ENCODE measurements around the gene ACTR1B.
"Not testable (repeated sequence)": the region's sequence is repeated elsewhere in the genome, so short reads cannot be mapped to it uniquely, and the experiment has no call there.

ACTR1B gene

DNA sequence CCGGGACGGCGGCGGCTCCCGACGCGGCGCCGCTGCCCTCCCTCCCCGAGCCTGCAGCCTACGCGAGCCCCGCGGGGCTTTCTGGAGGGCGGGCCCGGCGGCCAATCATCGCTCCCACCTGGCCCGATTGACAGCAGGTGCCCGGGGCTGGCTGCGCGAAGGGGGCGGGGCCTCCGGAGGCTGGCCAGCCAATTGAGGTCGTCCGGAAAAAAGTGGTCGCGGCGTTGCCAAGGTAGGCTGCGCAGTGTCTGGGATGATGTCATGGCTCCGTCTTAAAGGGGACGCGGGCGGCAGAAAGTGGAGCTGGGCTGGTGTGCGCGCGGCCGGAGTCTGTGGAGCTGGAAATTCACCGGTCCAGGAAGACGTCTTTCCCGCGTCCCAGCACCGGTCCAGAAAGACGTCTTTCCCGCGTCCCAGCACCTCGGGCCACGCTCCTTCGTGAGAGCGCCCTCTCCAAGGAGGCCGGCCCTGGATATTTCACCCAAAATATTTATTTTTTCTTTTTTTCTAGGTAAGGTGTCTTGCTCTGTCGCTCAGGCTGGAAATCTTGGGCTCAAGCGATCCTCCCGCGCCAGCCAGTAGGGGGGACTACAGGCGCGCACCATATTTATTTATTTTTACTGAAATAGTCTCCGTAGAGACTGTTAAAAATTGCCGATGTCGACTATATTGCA is at the start of gene ACTR1B:
Gene ACTR1B (minus strand): TSS at position 83 of the 674 bp plus-strand sequence. CDS start 154 bp downstream, outside the sequence.
- DNase-seq (ENCODE audit: low read depth), result peak; percentile 96

DNA sequence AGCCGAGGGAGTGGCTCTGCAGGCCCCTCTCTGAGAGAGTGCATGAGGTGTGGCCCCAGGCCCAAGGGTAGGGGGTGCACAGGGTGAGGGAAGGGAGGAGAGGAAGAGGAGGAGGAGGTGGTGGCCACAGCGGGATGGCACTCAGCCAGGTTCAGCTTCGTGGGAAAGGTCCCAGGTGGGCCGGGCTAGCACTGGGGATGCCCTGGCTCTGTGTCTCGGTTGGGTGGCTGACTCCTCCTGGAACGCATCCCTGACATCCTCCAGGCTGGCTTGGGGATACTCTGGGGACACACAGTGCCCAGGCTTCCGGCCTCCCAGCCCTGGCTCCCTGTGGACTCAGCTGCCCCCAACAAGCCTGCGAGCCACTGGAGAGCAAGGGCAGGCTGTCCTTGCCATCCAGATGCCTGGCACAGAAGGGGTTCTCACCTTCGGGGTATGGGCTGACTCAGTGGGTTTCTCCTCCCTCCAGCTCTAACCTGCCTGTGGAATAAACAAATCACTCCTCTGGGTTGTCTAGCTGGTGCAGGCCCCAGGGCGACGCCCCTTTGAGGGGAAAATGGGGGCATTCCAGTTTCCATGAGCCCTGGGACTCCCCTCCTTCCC is 49.0 kb upstream of the ACTR1B start:
- DNase-seq (ENCODE audit: low read depth), result no peak

DNA sequence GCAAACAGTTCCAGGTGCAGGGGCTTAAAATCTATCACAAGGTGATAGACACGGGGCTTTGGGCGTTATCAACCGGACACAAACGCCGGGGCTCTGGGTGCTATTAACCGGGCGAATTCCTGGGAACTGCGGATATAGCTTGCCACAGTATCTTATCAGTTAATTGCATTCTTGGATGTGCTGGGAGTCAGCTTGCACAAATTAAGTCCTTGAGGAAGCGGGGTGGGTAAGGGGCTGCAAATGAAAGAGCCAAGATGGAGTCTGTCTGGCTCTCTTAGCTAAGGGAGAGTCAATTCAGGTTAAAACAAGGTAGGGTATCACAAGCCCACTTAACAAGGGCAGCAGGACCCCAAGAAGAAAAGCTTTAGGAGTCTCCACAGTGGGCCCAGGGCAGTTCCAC is 48.3 kb upstream of the ACTR1B start:
- DNase-seq (ENCODE audit: low read depth), result not testable (repeated sequence)

DNA sequence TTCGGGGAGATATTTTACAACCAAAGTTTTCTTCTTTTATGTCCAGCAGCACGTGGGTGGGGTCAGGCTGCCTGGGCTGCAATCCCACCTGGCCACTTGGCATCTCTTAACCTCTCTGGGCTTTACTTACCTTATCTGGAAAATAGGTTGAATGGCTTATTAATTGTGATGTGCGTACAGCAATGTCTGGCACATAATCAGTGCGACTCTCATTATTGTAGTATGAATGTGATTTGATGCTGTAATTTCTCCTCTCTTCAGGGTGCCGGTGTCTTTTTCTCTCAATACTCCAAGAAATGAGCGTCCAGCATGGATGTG is 47.5 kb upstream of the ACTR1B start:
- DNase-seq (ENCODE audit: low read depth), result no peak

DNA sequence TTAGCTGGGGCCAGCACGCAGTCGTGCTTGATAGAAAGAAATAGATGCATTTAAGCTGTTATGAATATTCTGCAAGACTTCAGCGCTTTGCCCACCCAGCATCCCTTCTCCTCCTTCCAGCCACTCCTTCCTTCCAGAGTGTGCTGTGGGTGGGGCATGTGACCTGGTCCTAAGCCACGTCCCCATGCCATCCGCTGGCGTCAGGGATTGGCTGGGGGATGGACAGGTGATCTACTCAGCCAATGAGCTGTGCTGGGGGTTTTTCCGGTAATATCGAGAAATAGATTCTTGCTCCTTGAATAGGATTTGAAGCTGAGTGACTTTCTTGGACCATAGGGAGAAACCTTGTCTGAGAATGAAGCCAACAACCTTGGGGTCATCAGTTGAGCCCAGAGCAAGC is 44.8 kb upstream of the ACTR1B start:
- DNase-seq (ENCODE audit: low read depth), result no peak

DNA sequence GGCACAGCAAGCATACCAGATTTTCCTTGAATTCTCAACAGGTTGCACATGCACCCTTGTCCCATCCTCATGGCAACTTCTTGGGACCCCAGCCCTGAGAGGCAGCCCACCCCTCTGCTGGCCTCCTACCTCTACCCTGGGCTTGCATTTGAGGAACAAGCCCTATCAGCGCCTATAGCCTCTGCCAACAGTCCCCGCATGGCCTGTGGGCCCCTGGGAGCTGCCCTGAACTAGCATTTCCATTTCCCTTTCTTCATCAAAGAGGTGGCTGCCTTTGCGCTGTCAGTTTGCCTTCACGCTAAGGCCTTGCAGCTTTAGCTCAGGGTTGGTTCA is 44.2 kb upstream of the ACTR1B start:
- DNase-seq (ENCODE audit: low read depth), result no peak

DNA sequence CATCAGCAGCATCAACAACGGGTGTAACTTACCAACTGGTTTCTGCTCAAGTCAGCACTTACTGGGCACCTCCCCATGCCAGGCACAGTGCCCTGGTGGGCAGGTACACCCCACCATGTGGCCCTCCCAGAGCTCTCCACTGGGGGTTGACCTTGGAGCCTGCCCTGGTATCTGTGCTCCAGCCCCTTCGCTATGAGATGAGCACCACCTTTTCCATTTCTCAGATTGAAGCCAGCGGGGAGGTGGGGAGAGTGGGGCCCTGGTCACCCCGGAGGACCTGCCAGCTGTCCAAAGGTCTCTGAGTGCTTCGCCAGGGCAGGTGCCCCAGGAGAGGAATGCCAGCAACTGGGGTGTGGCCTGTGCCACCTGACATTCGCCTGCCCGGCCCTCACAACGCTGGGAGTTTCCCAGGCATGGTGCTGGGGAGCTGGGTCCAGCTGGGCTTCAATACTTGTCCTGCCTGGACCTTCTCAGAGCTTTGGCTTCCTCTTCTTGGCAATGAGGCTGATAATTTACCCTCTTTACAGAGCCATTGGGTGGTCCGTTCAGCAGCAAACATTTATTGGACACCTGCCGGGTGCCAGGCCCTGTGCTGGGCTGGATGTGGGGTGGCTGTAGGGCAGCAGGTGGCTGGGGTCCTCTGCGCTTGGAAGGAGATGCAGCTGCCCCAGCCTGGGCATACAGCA is 43.7 kb upstream of the ACTR1B start:
- no peak for DNase-seq (ENCODE audit: low read depth)

DNA sequence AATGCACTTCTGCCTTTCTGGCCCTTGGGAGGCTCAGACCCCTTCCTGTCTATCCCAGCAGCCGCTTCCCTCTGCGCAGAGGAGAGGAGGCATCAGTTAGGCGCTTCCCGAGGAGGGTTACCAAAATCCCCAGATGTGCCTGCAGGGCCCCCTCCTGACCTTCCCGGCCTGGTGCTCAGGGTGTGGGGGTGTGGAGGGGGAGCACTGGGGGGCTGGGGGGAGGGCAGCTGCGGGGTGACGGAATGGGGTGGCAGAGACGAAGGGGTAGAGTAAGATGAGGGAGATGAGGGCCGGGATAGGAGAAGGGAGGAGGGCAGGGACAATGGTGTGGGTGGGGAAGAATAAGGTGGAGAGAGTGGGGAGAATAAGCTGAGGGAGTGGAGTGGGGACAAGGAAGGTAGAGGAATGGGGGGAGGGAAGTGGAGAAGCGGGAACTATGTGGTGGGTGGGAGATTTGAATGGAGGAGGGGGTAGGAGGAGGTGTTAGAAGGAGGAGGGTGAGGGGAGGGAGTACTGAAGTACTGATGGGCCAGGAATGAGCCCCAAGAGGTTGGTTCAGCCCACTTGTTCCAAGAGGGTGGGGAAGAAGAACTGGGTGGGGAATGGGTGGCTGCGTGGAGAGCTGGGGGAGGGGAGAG is 43.0 kb upstream of the ACTR1B start:
- DNase-seq (ENCODE audit: low read depth), result no peak

DNA sequence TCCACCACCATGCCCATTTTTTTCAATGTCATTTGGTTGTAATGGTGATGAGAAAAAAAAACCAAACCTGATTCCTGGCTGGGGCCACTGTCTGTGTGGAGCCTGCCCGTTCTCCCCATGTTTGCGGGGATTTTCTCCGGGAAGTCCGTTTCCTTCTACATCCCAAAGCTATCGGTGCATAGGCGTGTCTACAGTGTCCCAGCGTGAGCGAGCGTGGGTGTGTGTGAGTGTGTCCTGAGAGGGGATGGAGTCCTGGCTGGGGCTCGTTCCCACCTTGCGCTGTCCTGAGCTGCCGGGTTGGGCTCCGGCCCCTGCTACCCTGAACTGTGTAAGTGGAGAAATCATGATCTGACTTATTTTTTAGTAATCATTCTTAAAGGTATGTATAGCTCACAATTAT is 42.3 kb upstream of the ACTR1B start:
- no peak for DNase-seq (ENCODE audit: low read depth)

DNA sequence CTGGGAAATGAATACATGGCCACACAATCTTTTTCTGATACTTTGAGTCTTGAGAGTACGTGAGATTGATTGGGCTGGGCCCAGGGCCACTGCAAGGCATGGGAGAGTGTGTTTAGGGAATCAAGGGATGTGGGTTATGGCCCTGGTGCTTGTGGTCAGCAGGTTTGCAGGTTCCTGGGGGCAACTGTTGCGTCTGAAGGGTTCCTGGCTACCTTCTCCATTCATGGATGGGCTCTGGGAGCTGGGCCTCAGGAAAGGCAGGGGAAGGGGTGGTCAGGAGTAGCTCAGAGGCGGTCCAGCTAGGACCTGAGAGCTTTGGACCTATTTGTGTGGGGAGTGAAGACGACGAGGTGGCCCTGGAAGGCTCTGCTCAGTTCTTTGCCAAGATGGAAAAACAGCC is 41.1 kb upstream of the ACTR1B start:
- DNase-seq (ENCODE audit: low read depth), result no peak

DNA sequence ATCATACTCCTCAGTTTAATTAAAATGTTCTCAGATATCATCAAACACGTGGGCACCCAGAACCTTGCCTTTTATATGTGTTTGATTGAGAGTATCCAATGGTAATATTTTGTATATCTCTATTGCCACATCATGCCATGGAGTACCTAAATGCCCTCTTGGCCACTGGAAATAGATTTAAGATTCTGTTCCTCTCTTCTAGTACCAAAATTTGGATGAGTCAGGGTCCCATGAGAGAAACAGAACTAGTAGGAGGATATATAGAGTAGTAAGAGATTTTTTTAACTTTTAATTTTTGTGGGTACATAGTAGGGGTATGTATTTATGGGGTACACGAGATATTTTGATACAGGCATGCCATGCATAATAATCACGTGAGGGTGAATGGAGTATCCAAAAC is 39.9 kb upstream of the ACTR1B start:
- DNase-seq (ENCODE audit: low read depth), result no peak

DNA sequence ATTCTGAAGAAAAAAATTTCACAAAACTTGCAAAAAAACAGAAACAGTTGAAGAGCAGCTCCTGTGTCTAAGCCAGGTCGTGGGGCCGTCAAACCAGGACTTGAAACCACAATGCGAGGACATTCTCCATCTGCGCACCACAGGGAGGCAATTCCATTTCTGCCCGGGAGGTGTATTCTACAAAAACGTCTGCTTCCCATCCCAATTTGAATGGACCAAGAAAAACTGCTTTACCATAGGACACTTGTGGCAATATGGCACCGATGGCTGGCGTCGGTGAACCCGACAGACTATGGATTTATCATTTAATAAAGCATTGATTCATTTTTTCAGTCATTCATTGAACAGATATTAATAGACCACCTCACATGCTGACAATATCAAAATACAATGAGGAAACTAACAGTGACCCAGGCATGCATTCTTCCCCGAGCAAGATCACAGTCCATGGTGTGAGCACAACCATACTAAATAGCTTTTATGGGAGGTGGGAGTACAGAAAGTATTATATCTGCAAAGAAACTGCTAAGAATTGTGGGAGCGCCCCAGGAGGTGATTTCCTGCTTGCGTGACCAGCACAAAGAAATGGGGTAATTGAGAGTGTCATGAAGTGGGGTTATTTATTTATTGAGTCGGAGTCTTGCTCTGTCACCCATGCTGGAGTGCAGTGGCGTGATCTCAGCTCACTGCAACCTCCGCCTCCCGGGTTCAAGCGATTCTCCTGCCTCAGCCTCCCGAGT is 39.1 kb upstream of the ACTR1B start:
- no peak for DNase-seq (ENCODE audit: low read depth)

DNA sequence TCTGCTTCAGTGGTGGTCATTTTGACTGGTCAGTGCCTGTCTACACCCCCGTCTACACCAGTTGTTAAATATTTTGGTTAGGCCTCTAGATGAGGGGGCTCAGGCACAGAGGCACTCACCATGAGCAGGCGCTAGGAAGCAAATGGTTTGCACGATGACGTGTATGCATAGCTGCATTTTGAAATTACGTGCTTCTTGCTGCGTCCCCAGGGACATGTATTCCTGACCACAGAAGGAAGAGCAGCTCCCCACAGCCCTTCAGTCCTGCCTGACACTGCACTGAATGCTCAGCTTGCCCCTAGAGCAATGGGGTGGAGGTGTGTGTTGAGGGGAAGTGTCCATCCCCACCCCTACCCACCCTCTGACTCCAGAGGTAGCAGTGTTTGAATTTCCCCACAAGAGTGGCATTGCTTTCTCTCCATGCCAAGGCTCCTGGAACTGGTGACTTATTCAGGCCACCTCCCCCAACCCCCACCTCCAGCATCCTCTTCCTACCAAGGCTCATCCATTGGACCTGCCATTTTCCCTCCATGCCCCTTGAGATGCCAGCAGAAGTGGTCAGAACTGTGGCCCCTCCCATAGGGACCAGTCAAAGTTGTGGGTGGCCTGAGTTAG is 38.1 kb upstream of the ACTR1B start:
- no peak for DNase-seq (ENCODE audit: low read depth)

DNA sequence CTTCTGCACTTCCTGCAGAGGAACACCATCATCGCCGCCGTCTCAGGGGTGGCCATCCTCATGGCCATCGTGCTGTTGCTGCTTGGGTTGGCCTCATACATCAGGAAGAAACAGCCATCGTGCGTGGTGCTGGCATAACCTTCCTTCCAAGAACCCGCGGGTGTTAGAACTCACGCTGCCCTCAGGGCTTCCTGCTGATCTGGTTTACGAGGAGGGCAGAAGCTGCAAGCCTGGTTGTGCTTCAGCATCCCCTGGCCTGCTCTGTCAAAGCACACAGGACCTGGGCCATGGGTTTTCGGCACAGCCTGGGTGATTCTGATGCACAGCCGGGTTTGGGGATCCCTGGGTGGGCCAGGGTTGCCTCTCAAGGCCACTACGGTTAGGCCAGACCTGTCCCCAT is 37.3 kb upstream of the ACTR1B start:
- no peak for DNase-seq (ENCODE audit: low read depth)

DNA sequence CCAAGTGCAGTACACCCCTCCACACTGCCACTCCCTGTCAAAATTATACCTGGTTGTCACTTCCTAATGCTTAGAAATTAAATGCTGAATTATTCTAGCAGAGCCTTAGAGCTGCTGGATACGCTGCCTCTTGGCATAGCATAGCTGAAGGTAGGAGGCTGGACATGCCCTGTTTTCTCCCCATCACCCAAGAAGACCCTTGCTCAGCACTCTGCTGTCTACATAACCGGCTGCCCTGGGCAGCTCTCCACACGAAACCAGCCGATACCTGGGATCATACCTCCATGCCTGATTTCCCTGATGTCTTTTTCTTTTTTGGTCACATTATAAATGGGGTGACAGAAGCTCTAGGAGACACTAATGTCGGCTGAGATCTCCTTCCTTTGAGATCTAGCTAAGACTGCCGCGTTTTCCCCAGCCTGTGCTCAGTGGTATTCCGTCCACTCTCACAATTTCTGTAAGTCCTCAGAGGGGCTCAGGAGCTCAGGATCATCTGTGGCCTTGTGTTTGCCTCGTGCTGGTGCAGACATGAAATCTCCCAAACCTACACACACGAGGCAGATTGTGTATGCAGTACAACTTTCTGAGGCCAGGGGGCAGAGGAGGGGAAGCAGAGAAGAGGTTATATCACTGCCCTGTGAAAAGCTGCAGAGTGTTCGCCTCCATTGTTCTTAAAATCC is 36.1 kb upstream of the ACTR1B start:
- peak; percentile 47 for DNase-seq (ENCODE audit: low read depth)

DNA sequence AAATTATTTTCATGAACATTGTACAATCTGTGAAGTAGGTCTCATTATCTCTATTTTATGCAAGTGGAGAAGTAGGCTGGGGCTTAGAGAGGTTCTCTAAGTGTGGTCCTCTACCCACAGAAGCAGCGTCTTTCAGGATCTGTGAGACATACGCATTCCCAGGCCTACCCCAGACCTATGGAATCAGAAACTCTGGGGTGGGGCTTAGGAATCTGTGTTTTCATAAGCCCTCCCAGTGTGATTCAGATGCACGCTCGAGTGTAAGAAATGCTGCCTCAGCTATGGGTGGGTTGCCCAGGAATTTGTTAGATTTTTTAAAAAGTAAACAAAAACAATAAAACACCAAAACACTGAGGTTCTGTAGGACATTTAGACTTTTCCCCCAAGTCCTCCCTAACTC is 34.7 kb upstream of the ACTR1B start:
- no peak for DNase-seq (ENCODE audit: low read depth)

DNA sequence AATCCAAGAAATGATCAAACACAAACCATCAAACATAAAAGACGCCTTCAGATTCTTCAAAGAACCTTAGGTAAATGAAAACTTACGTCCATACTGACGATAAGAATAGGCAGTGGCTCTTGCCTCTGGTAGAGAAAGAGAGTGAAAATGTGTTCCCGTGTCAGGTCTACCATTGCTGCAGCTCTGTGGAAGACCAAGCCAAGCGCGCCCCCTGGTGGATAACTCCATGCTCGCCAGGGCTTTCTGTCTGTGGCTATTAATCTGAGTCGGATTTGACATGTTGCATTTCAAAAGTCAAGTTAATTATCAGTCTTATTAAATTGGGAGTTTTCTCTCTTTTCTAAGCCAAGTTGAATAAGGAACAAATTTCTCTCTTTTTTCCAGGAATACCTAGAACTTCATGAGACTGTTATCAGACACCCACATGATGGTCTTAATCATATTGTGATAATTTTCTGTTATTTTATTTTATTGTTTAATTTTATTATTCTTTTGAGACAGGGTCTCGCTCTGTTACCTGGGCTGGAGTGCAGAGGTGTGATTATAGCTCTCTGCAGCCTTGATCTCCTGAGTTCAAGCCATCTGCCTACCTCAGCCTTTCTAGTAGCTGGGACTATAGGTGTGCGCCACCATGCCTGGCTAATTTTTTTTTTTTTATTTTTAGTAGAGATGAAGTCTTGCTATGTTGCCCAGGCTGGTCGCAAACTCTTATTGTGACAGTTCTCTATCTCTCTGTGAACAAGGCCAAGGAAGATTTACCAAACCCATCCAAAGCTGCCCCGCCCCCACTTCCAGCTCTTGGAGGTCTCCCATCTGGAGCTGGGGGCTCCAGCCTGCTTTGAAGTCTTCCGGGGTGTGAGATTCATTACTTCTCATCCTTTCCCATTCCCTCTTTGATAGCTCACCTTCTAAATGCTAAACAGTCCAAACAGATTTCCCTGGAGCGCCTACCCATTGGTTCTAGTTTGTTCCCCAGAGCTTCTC is 33.7 kb upstream of the ACTR1B start:
- DNase-seq (ENCODE audit: low read depth), result peak; percentile 58

DNA sequence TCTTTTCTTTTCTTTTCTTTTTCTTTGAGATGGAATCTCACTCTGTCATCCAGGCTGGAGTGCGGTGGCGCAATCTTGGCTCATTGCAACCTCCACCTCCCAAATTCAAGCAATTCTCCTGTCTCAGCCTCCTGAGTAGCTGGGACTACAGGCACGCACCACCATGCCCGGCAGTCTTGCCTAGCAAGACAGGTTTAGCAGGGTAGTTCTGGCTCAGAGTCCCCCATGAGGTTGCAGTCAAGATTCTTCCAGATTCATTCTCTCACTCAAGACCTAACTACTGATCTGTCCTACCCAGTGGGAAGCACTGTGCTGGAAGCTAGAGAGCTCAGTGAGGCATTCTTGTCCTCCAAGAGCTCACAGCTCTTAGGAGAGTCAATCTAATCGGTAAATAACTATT is 31.9 kb upstream of the ACTR1B start:
- DNase-seq (ENCODE audit: low read depth), result no peak

DNA sequence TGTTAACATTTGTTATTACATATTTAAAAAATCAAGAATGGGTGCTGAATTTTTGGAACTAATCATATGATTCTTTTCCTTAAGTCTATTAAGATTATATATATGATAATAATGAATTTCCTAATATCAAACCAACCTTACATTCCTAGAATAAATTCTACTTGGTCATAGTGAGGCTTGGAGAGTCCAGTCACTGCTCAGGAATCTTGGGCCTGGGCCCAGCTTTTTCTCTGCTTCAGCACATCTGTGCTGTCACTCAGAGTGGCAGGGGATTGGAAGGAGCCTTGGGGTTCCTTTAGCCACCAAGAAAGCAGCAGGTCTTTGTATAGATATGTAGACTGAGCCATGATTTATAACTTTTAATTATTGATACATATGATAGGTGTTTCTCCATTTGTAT is 29.6 kb upstream of the ACTR1B start:
- DNase-seq (ENCODE audit: low read depth), result no peak

DNA sequence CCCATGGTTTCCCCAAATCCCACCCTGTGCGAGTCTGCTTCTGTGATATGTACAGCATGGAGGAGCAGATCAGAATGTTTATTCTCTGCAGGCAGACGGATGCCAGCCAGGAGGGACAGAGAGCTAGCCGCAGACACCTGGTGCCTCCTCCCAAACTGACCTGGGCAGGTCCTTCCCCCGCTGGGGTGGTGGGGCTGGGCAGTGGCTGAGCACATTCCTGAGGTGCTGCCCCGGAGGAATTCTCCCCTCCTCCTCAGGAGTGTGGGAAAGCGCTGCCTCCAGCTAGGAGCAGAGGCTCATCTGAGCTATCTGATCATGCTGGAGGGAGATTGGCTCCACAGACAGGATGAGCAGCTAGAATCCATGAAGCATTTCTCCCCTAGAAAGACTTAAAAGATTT is 27.3 kb upstream of the ACTR1B start:
- no peak for DNase-seq (ENCODE audit: low read depth)
